OCI-LY7 (cell line): ENCODE data around the gene FAM20A.
"Not testable (repeated sequence)": the region's sequence is repeated elsewhere in the genome, so short reads cannot be mapped to it uniquely, and the experiment has no call there.

ENCODE experiments used
- EZH2phosphoT487 ChIP-seq: fragments of 200-600 bp; sonication (generic); IDR thresholded peaks from 2 replicates; pipeline ENCODE4 v1.6.1; 2018; ENCODE audit warnings: low read depth, borderline replicate concordance, mild to moderate bottlenecking, mixed run types, antibody characterized with exemption, low read length, moderate library complexity, mixed read lengths
- TF ChIP-seq, protein P1 (sequence below): fragments of 200-600 bp; sonication (generic); conservative IDR thresholded peaks from 2 replicates; pipeline ENCODE4 v1.5.1; 2014; ENCODE audit warnings: mild to moderate bottlenecking, antibody characterized with exemption, low read length, moderate library complexity, mixed read lengths

DNA sequence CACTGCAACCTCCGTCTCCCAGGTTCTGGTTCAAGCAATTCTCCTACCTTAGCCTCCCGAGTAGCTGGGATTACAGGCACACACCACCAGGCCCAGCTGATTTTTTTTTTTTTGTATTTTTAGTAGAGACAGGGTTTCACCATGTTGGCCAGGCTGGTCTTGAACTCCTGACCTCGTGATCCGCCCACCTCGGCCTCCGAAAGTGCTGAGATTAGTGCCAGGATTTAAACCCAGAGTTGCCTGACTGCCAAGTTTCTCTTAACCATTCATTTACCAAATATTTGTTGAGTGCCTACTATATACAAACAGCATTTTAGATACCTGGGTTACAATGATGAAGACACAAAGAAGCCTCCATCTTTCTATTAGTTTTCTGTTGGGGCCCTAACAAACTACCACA lies 18.3 kb downstream of the FAM20A start:
- TF ChIP-seq, protein P1, sequence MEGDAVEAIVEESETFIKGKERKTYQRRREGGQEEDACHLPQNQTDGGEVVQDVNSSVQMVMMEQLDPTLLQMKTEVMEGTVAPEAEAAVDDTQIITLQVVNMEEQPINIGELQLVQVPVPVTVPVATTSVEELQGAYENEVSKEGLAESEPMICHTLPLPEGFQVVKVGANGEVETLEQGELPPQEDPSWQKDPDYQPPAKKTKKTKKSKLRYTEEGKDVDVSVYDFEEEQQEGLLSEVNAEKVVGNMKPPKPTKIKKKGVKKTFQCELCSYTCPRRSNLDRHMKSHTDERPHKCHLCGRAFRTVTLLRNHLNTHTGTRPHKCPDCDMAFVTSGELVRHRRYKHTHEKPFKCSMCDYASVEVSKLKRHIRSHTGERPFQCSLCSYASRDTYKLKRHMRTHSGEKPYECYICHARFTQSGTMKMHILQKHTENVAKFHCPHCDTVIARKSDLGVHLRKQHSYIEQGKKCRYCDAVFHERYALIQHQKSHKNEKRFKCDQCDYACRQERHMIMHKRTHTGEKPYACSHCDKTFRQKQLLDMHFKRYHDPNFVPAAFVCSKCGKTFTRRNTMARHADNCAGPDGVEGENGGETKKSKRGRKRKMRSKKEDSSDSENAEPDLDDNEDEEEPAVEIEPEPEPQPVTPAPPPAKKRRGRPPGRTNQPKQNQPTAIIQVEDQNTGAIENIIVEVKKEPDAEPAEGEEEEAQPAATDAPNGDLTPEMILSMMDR: not testable (repeated sequence)
- TF ChIP-seq EZH2phosphoT487: not testable (repeated sequence)
